RCC 7860 (cell line): ENCODE measurements around the gene LINC00305.
A peak's percentile ranks its signal among the peaks of the same experiment; 100 is the strongest.

ENCODE experiments used
- DNase-seq: peaks from one replicate; pipeline ENCODE4 v3.0.0-alpha.2; 2015; ENCODE audit warnings: low spot score
- FAIRE-seq: peaks from 2 replicates; lab custom pipeline; 2012; peaks lifted over from hg19 to GRCh38; lab: Jason Lieb, UNC

Gene LINC00305

DNA sequence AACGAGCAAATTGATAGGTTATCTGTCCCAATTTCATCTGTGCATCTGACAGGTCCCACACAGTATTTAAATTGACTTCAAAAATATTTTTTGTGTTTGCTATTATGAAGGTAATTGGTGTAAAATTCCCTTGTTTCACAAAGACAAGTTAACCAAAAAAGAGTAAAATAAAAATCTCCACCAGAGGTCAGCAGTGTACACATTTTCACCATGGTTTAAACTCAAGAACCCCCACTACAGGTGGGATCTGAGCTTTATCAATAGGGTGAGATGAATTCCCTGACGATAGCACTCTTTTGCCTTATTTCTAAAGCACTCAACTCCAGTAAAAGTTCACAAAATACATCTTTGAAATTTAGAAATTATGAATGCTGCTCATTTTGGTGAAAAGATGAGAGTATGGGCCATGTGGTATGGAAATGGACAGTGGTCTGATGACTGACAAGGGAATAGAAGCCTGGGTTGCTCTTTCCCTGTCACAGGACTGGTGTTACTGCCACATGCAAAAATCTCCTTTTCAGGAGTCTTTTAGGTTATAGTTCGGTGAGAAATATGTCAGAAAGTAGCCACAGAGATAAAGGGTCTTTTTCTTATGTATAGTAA lies 111.0 kb downstream of the LINC00305 start:
- FAIRE-seq (peak; percentile 34), DNase-seq (peak; percentile 21)

DNA sequence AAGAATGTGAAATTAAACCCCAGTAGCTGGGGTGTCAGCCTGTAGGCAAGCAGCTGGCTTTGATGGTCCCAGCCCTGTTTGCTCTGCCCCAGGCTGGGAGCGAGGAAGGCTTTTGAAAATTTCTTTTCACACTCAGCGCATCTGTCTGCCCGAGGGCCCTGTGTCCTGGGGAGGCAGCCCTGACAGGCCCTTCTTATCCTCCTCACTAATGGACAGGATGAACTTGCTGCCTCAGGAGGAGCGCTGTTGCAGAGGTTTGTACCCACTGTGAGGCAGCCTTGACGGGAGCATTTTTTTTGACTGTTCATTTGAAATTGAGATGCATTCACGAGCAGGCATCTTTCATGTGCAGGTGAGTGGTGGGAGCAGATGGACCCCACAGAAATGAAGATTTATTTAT lies 116.6 kb downstream of the LINC00305 start:
- DNase-seq (no peak), FAIRE-seq (no peak)

- FAIRE-seq (no peak), DNase-seq (no peak)
Measured at GRCh38 chr18:64031411-64031810, 117.5 kb downstream of the LINC00305 start.
